Liver (tissue), 9 donors: ENCODE measurements around the gene PERCC1. TPM values are rescaled to one million over a fixed set of nuclear protein-coding genes. Genes with fewer than 3 reads are reported as not detected.

Source experiments
- DNase-seq: peaks from one replicate; pipeline ENCODE4 v3.0.0-alpha.2; 2017; ENCODE audit warnings: low spot score
- H3K27ac ChIP-seq, 2 donors: one replicate each; pipeline ENCODE4 v1.7.0; 2013; ENCODE audit warnings: inconsistent platforms in 2 of 2, low read length in 2 of 2, control low read depth in 1 of 2, low read depth in 1 of 2, mild to moderate bottlenecking in 1 of 2
- H3K27me3 ChIP-seq, 4 donors: one replicate each; pipeline versions ENCODE4 v1.6.1 to v1.7.0; 2013; ENCODE audit warnings: low read length in 3 of 4, inconsistent platforms in 1 of 4, mild to moderate bottlenecking in 1 of 4, moderate library complexity in 1 of 4; ENCODE audit not compliant: control insufficient read depth in 4 of 4, insufficient read depth in 4 of 4
- H3K36me3 ChIP-seq, 4 donors: one replicate each; pipeline versions ENCODE4 v1.6.1 to v1.7.0; 2013; ENCODE audit warnings: low read length in 3 of 4, mild to moderate bottlenecking in 3 of 4, low read depth in 1 of 4, moderate library complexity in 1 of 4; ENCODE audit not compliant: control insufficient read depth in 4 of 4, insufficient read depth in 3 of 4
- H3K4me1 ChIP-seq, 4 donors: one replicate each; pipeline versions ENCODE4 v1.6.1 to v1.7.0; 2013; ENCODE audit warnings: low read length in 3 of 4, mild to moderate bottlenecking in 3 of 4, moderate library complexity in 1 of 4; ENCODE audit not compliant: control insufficient read depth in 4 of 4, insufficient read depth in 4 of 4
- H3K4me3 ChIP-seq, 3 donors: one replicate each; pipeline versions ENCODE4 v1.6.1 to v1.7.0; 2013; ENCODE audit warnings: low read length in 3 of 3, control low read depth in 1 of 3, low read depth in 1 of 3, mild to moderate bottlenecking in 1 of 3
- H3K9ac ChIP-seq, 2 donors: one replicate each; pipeline ENCODE4 v1.7.0; 2013; ENCODE audit warnings: low read length in 2 of 2, mild to moderate bottlenecking in 2 of 2, moderate library complexity in 2 of 2, control low read depth in 1 of 2, low read depth in 1 of 2
- H3K9me3 ChIP-seq, 4 donors: one replicate each; pipeline versions ENCODE4 v1.6.1 to v1.7.0; 2013; ENCODE audit warnings: low read length in 3 of 4; ENCODE audit not compliant: control insufficient read depth in 4 of 4
- ATF3 ChIP-seq: IDR thresholded peaks from 2 replicates; pipeline ENCODE4 v1.6.1; 2016; ENCODE audit warnings: antibody characterized with exemption
- CTCF ChIP-seq: fragments of 150-350 bp; IDR thresholded peaks from 2 replicates; pipeline ENCODE4 v1.5.1; 2017; ENCODE audit warnings: improper control_type of control experiment, low read depth, low read length; ENCODE audit not compliant: missing input control
- EGR1 ChIP-seq, 2 donors: IDR thresholded peaks; 2 replicates each; pipeline ENCODE4 v1.6.1; 2016 to 2018; ENCODE audit warnings: antibody characterized with exemption in 2 of 2, low read depth in 2 of 2
- FOXA1 ChIP-seq: IDR thresholded peaks from 2 replicates; pipeline ENCODE4 v1.6.1; 2016; ENCODE audit warnings: antibody characterized with exemption
- FOXA2 ChIP-seq: IDR thresholded peaks from 2 replicates; pipeline ENCODE4 v1.6.1; 2016; ENCODE audit warnings: antibody characterized with exemption
- GABPA ChIP-seq, 2 donors: IDR thresholded peaks in 1 of 2; conservative IDR thresholded peaks in 1 of 2; 2 replicates each; pipeline ENCODE4 v1.6.1; 2016; ENCODE audit warnings: antibody characterized with exemption in 2 of 2, mild to moderate bottlenecking in 1 of 2, moderate library complexity in 1 of 2
- HNF4A ChIP-seq, 2 donors: conservative IDR thresholded peaks; 2 replicates each; pipeline ENCODE4 v1.6.1; 2016; ENCODE audit warnings: antibody characterized with exemption in 2 of 2, mild to moderate bottlenecking in 2 of 2
- HNF4G ChIP-seq: IDR thresholded peaks from 2 replicates; pipeline ENCODE4 v1.6.1; 2016; ENCODE audit warnings: antibody characterized with exemption
- JUND ChIP-seq, 2 donors: IDR thresholded peaks; 2 replicates each; pipeline ENCODE4 v1.6.1; 2016; ENCODE audit warnings: antibody characterized with exemption in 2 of 2
- MAX ChIP-seq: IDR thresholded peaks from 2 replicates; pipeline ENCODE4 v1.6.1; 2016; ENCODE audit warnings: antibody characterized with exemption
- NR2F2 ChIP-seq: IDR thresholded peaks from 2 replicates; pipeline ENCODE4 v1.6.1; 2016; ENCODE audit warnings: antibody characterized with exemption
- RAD21 ChIP-seq, 2 donors: IDR thresholded peaks; 2 replicates each; pipeline ENCODE4 v1.6.1; 2016; ENCODE audit warnings: antibody characterized with exemption in 2 of 2, mild to moderate bottlenecking in 2 of 2
- REST ChIP-seq: IDR thresholded peaks from 2 replicates; pipeline ENCODE4 v1.6.1; 2016; ENCODE audit warnings: antibody characterized with exemption, mild to moderate bottlenecking
- RXRA ChIP-seq, 2 donors: IDR thresholded peaks; 2 replicates each; pipeline ENCODE4 v1.6.1; 2017 to 2018; ENCODE audit warnings: antibody characterized with exemption in 2 of 2, mild to moderate bottlenecking in 1 of 2
- SP1 ChIP-seq: IDR thresholded peaks from 2 replicates; pipeline ENCODE4 v1.6.1; 2018; ENCODE audit warnings: antibody characterized with exemption, mild to moderate bottlenecking
- TAF1 ChIP-seq: conservative IDR thresholded peaks from 2 replicates; pipeline ENCODE4 v1.6.1; 2016; ENCODE audit warnings: antibody characterized with exemption, mild to moderate bottlenecking
- YY1 ChIP-seq: IDR thresholded peaks from 2 replicates; pipeline ENCODE4 v1.6.1; 2016; ENCODE audit warnings: antibody characterized with exemption, mild to moderate bottlenecking
- ZBTB33 ChIP-seq: IDR thresholded peaks from 2 replicates; pipeline ENCODE4 v1.6.1; 2016; ENCODE audit warnings: antibody characterized with exemption
- WGBS: extraction: QIAGEN DNeasy Blood & Tissue Kit; methylation state at CpG from one replicate; pipeline ENCODE4 v1.1.7; 2013; 5-methylcytosine and 5-hydroxymethylcytosine counted together
- polyA plus RNA-seq, 2 donors: library from polyadenylated mRNA; stranded (reverse) in 1 of 2; unstranded in 1 of 2; fragments of 200-250 nt in 1 of 2; fragments of >200 nt in 1 of 2; fragmentation: Nextera tagmentation in 1 of 2; extraction: Ambion mirVana in 1 of 2; gene quantifications; one replicate each; pipeline versions ENCODE4 v1.2.1 to v1.2.3, GENCODE V29; 2013 to 2015
- total RNA-seq, 2 donors: library from RNA; depleted of rRNA; stranded (reverse); fragments of >200 nt; gene quantifications; one replicate each; pipeline ENCODE4 v1.2.3, GENCODE V29; 2014
- donor health status: healthy.
- donor health status: healthy.
- donor health status: healthy.
- donor health status: healthy.
- donor health status: healthy.

Gene PERCC1
- total and polyA plus RNA-seq, 4 donors = 0.50 to 4.7 TPM; not detected in 2

- TF ChIP-seq FOXA1 (no peak), MAX (no peak), GABPA (IDR thresholded peaks at IDR 0.05 in 1 of 2, conservative IDR thresholded peaks at IDR 0.05 in 1 of 2) (no peak), SP1 (no peak), FOXA2 (no peak), REST (no peak), CTCF (no peak), YY1 (no peak), NR2F2 (no peak), RXRA (IDR thresholded peaks at IDR 0.05) (no peak), ZBTB33 (no peak), TAF1 (no peak), HNF4G (no peak), HNF4A (conservative IDR thresholded peaks at IDR 0.05) (no peak), JUND (IDR thresholded peaks at IDR 0.05) (no peak), ATF3 (no peak), EGR1 (IDR thresholded peaks at IDR 0.05; ENCODE audit: low read depth in 2 of 2) (no peak), RAD21 (IDR thresholded peaks at IDR 0.05) (no peak)
- 95% methylated on average over 19 of the region's 19 CpGs for WGBS
- H3K4me3 ChIP-seq = no peak overlapping the region
- H3K36me3 ChIP-seq = peaks cover 0 to 54% (median 8%) of the 10 kb centered on the region in 4 donors
- no peak for DNase-seq
- H3K27me3 ChIP-seq = no peaks in the 10 kb centered on the region
- H3K27ac ChIP-seq = no peak overlapping the region
- no peak overlapping the region for H3K9ac ChIP-seq
- H3K9me3 ChIP-seq = no peaks in the 10 kb centered on the region
- H3K4me1 ChIP-seq = no peaks in the 10 kb centered on the region
Measured at GRCh38 chr16:1453316-1453715, 22.4 kb downstream of the PERCC1 start.
